Smooth muscle cell (in vitro differentiated cells): Measurements from ENCODE around the gene VLDLR. TPM values are rescaled to one million over a fixed set of nuclear protein-coding genes. Genes with fewer than 3 reads are reported as not detected.

Experiments used
- DNase-seq: peaks from one replicate; lab custom pipeline; 2025; ENCODE audit not compliant: unreplicated experiment; lab: John Stamatoyannopoulos, UW
- H2AFZ ChIP-seq: fragments of 200-600 bp; sonication (generic); 2 replicates; pipeline ENCODE4 v1.6.0; 2016; ENCODE audit warnings: antibody characterized with exemption, low read depth, mild to moderate bottlenecking
- H3F3A ChIP-seq: fragments of 200-600 bp; sonication (generic); 2 replicates; pipeline ENCODE4 v1.6.0; 2017; ENCODE audit warnings: antibody characterized with exemption, low read depth
- H3K27ac ChIP-seq: fragments of 200-600 bp; sonication (generic); 2 replicates; pipeline ENCODE4 v1.5.1; 2016; ENCODE audit warnings: low read depth, mild to moderate bottlenecking
- H3K27me3 ChIP-seq: fragments of 200-600 bp; sonication (generic); 2 replicates; pipeline ENCODE4 v1.6.1; 2016; ENCODE audit warnings: low read depth, mild to moderate bottlenecking
- H3K36me3 ChIP-seq: fragments of 200-600 bp; sonication (generic); 2 replicates; pipeline ENCODE4 v1.5.1; 2016; ENCODE audit warnings: low read depth
- H3K4me1 ChIP-seq: fragments of 200-600 bp; sonication (generic); 2 replicates; pipeline ENCODE4 v1.5.1; 2016; ENCODE audit warnings: low read depth
- H3K4me2 ChIP-seq: fragments of 200-600 bp; sonication (generic); 2 replicates; pipeline ENCODE4 v1.6.0; 2016; ENCODE audit warnings: mild to moderate bottlenecking
- H3K4me3 ChIP-seq: fragments of 200-600 bp; sonication (generic); 2 replicates; pipeline ENCODE4 v1.5.1; 2016; ENCODE audit warnings: mild to moderate bottlenecking
- H3K79me2 ChIP-seq: fragments of 200-600 bp; sonication (generic); 2 replicates; pipeline ENCODE4 v1.6.0; 2016; ENCODE audit warnings: low read depth, mild to moderate bottlenecking
- H3K9ac ChIP-seq: fragments of 200-600 bp; sonication (generic); 2 replicates; pipeline ENCODE4 v1.6.0; 2016; ENCODE audit warnings: low read depth
- H3K9me3 ChIP-seq: fragments of 200-600 bp; sonication (generic); replicated peaks from 2 replicates; pipeline ENCODE4 v1.5.1; 2016; ENCODE audit warnings: low read depth
- H4K20me1 ChIP-seq: fragments of 200-600 bp; sonication (generic); 2 replicates; pipeline ENCODE4 v1.6.0; 2016; ENCODE audit warnings: low read depth
- CTCF ChIP-seq: fragments of 200-600 bp; sonication (generic); IDR thresholded peaks from 2 replicates; pipeline ENCODE4 v1.5.1; 2017; ENCODE audit warnings: borderline replicate concordance, mild to moderate bottlenecking, antibody characterized with exemption; ENCODE audit not compliant: insufficient read depth, poor library complexity, severe bottlenecking
- WGBS: methylation state at CpG from one replicate; pipeline ENCODE4 v1.1.7; 2016; ENCODE audit warnings: low lambda C conversion rate; 5-methylcytosine and 5-hydroxymethylcytosine counted together
- polyA plus RNA-seq: library from polyadenylated mRNA; unstranded; fragments of >200 nt; fragmentation: Nextera tagmentation; extraction: Ambion mirVana; gene quantifications from 2 replicates; pipeline ENCODE4 v1.2.1, GENCODE V29; 2016
- total RNA-seq: library from RNA; depleted of rRNA; stranded (reverse); fragments of >200 nt; gene quantifications from 2 replicates; pipeline ENCODE4 v1.2.3, GENCODE V29; 2014

VLDLR gene
- total and polyA plus RNA-seq, 2 experiments from 2014 or later: 14.1 to 37.5 TPM

GRCh38 chr9:2691626-2692025, 70.0 kb downstream of the VLDLR start:
- no peak overlapping the region for H3K9ac ChIP-seq
- H3K36me3 ChIP-seq: no peaks in the 10 kb centered on the region
- H3K4me1 ChIP-seq: no peaks in the 10 kb centered on the region
- H3K9me3 ChIP-seq: no peaks in the 10 kb centered on the region
- H3F3A ChIP-seq: no peaks in the 10 kb centered on the region
- no peaks in the 10 kb centered on the region for H3K79me2 ChIP-seq
- H3K27me3 ChIP-seq: no peaks in the 10 kb centered on the region
- H3K27ac ChIP-seq: no peak overlapping the region
- H2AFZ ChIP-seq: no peak overlapping the region
- no peak overlapping the region for H3K4me2 ChIP-seq
- no peaks in the 10 kb centered on the region for H4K20me1 ChIP-seq
- no peak overlapping the region for H3K4me3 ChIP-seq
- no peak for DNase-seq
- TF ChIP-seq CTCF: no peak
- WGBS: 69% methylated on average over 2 of the region's 2 CpGs

GRCh38 chr9:2693056-2693455, 71.5 kb downstream of the VLDLR start:
- Histone ChIP-seq H3K79me2 (no peaks in the 10 kb centered on the region), H3F3A (no peaks in the 10 kb centered on the region), H3K4me1 (no peaks in the 10 kb centered on the region), H3K27me3 (no peaks in the 10 kb centered on the region), H2AFZ (no peak overlapping the region), H3K27ac (no peak overlapping the region), H3K4me2 (no peak overlapping the region), H3K4me3 (no peak overlapping the region), H3K9ac (no peak overlapping the region), H3K9me3 (no peaks in the 10 kb centered on the region), H3K36me3 (no peaks in the 10 kb centered on the region), H4K20me1 (no peaks in the 10 kb centered on the region)
- no peak for TF ChIP-seq CTCF
- 98% methylated on average over 3 of the region's 3 CpGs for WGBS
- no peak for DNase-seq

- WGBS: 90% methylated on average over 3 of the region's 3 CpGs
These were observed 75.9 kb downstream of the VLDLR start for GRCh38 chr9:2697492-2697891.

More at GRCh38 chr9:2697492-2697891, 75.9 kb downstream of the VLDLR start:
- TF ChIP-seq CTCF: no peak
- no peaks in the 10 kb centered on the region for H3K79me2 ChIP-seq
- H3K4me1 ChIP-seq: peaks cover 7% of the 10 kb centered on the region
- no peaks in the 10 kb centered on the region for H4K20me1 ChIP-seq
- no peak overlapping the region for H3K4me2 ChIP-seq
- no peak overlapping the region for H3K4me3 ChIP-seq
- no peak overlapping the region for H3K27ac ChIP-seq
- H3K36me3 ChIP-seq: no peaks in the 10 kb centered on the region
- no peaks in the 10 kb centered on the region for H3F3A ChIP-seq
- H3K27me3 ChIP-seq: no peaks in the 10 kb centered on the region
- no peaks in the 10 kb centered on the region for H3K9me3 ChIP-seq
- DNase-seq: no peak
- H2AFZ ChIP-seq: no peak overlapping the region
- H3K9ac ChIP-seq: no peak overlapping the region
